Hypothalamus (tissue), 51 donors: ENCODE measurements around the gene AP1S2.
"Not testable (repeated sequence)": the region's sequence is repeated elsewhere in the genome, so short reads cannot be mapped to it uniquely, and the experiment has no call there.

Experiments
- DNase-seq, 51 donors: peaks; one replicate each; lab custom pipeline; 2025; lab: John Stamatoyannopoulos, UW

The AP1S2 gene

GRCh38 chrX:15855568-15856221, 1.1 kb upstream of the AP1S2 start:
- DNase-seq: peak in 1 of 51 donors; percentile 49

- peak in 44 of 51 donors; percentile 1 to 73 (median 34) for DNase-seq
These were observed 445 bp downstream of the AP1S2 start for GRCh38 chrX:15854080-15854655.

- DNase-seq: peak in 1 of 51 donors; percentile 44
These were observed 980 bp downstream of the AP1S2 start for GRCh38 chrX:15853586-15854079.

GRCh38 chrX:15849555-15849954, 5.1 kb downstream of the AP1S2 start:
- DNase-seq: peak in 3 of 51 donors; percentile 0 to 28 (median 6)

GRCh38 chrX:15848576-15848975, 6.0 kb downstream of the AP1S2 start:
- no peak for DNase-seq

GRCh38 chrX:15843960-15844359, 10.7 kb downstream of the AP1S2 start:
- no peak for DNase-seq

- DNase-seq: no peak
These were observed 12.6 kb downstream of the AP1S2 start for GRCh38 chrX:15841853-15842516.

GRCh38 chrX:15838017-15838416, 16.6 kb downstream of the AP1S2 start:
- DNase-seq: no peak

GRCh38 chrX:15834827-15835595, 19.6 kb downstream of the AP1S2 start:
- DNase-seq: no peak

GRCh38 chrX:15834053-15834452, 20.6 kb downstream of the AP1S2 start:
- no peak for DNase-seq

GRCh38 chrX:15831347-15831746, 23.3 kb downstream of the AP1S2 start:
- DNase-seq: not testable (repeated sequence)

GRCh38 chrX:15829217-15829616, 25.4 kb downstream of the AP1S2 start:
- DNase-seq: no peak

GRCh38 chrX:15825936-15826335, 28.7 kb downstream of the AP1S2 start:
- no peak for DNase-seq

- no peak for DNase-seq
These were observed 31.7 kb downstream of the AP1S2 start for GRCh38 chrX:15822922-15823321.

GRCh38 chrX:15820106-15821073, 34.2 kb downstream of the AP1S2 start:
- DNase-seq: peak in 1 of 51 donors; percentile 0

- no peak for DNase-seq
These were observed 37.7 kb downstream of the AP1S2 start for GRCh38 chrX:15816886-15817285.

GRCh38 chrX:15816438-15816809, 38.2 kb downstream of the AP1S2 start:
- DNase-seq: no peak

GRCh38 chrX:15815779-15816437, 38.7 kb downstream of the AP1S2 start:
- DNase-seq: peak in 2 of 51 donors; percentile 0 to 2

GRCh38 chrX:15814771-15815365, 39.7 kb downstream of the AP1S2 start:
- no peak for DNase-seq
